ENCODE measurements around the gene ENPP5. TPM values are rescaled to one million over a fixed set of nuclear protein-coding genes. Genes with fewer than 3 reads are reported as not detected.
"Not testable (repeated sequence)": the region's sequence is repeated elsewhere in the genome, so short reads cannot be mapped to it uniquely, and the experiment has no call there.

Gene ENPP5
- total RNA-seq, 1 experiment from 2014 or later = not detected

DNA sequence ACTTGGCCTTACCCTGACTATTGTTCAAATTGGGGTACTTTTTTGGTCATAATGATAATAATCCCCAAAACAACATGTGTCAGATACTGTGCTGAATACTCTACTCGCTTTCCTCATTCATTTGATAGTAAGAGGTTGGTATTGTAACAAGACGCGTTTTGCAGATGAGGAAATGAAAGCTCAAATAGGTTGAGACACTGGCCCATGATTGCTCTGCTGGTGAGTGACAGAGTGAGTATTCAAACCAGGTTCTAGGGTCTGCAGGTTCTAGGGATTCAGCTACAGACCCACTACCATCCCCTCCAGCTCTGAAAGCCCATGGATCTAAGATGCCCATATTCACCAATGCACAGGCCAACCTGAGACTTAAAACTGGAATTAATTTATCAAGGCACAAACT is 42.3 kb downstream of the ENPP5 start:
- Histone ChIP-seq H3K4me1 (ENCODE audit: control insufficient read depth, insufficient read depth, low read length) (peaks cover 3% of the 10 kb centered on the region; the same call in 1 of the 2 replicates), H3K36me3 (ENCODE audit: control insufficient read depth, insufficient read depth, low read length) (no peaks in the 10 kb centered on the region; the same call in 1 of the 2 replicates), H3K4me3 (ENCODE audit: low read depth in 2 of 2, low read length in 2 of 2) (no peak overlapping the region), H3K27me3 (ENCODE audit: control insufficient read depth, insufficient read depth, low read length) (peaks cover 3% of the 10 kb centered on the region; the same call in 1 of the 2 replicates), H3K9me3 (ENCODE audit: control insufficient read depth, insufficient read depth, low read depth, low read length) (no peaks in the 10 kb centered on the region), H3K27ac (ENCODE audit: low read length) (no peak overlapping the region)
- BruUV-seq (replicated peaks) = no TSS peak
- ChIA-PET POLR2A (no interaction called here), CTCF (no interaction called here)
- ATAC-seq (no peak), DNase-seq (ENCODE audit: low read depth, low spot score) (no peak)
- in situ Hi-C loops (cut with HindIII; ENCODE audit: low pct_unique_long_range_greater_than_20kb, low sequenced_read_pairs) (no loop called here), intact Hi-C loops (cut with micrococcal nuclease; ENCODE audit: unreplicated experiment) (no loop called here)
- no peak for TF ChIP-seq POLR2AphosphoS5 (IDR thresholded peaks at IDR 0.05; ENCODE audit: low read depth, low read length)
- no peak for TF ChIP-seq TCF7L2 (IDR thresholded peaks at IDR 0.05; ENCODE audit: low read depth, low read length)

DNA sequence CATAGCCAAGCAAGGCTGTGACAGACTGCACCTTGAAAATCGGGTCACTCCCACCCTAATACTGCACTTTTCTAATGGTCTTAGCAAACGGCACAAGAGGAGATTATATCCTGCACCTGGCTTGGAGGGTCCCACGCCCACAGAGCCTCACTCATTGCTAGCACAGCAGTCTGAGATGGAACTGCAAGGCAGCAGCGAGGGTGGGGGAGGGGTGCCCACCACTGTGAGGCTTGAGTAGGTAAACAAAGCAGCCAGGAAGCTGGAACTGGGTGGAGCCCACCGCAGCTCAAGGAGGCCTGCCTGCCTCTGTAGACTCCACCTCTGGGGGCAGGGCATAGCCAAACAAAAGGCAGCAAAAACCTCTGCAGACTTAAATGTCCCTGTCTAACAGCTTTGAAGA is 51.1 kb downstream of the ENPP5 start:
- H3K36me3 ChIP-seq (ENCODE audit: control insufficient read depth, insufficient read depth, low read length); H3K9me3 ChIP-seq (ENCODE audit: control insufficient read depth, insufficient read depth, low read depth, low read length); CTCF ChIA-PET; POLR2A ChIA-PET; H3K4me3 ChIP-seq (ENCODE audit: low read depth in 2 of 2, low read length in 2 of 2); H3K27me3 ChIP-seq (ENCODE audit: control insufficient read depth, insufficient read depth, low read length); intact Hi-C loops (cut with micrococcal nuclease; ENCODE audit: unreplicated experiment); in situ Hi-C loops (cut with HindIII; ENCODE audit: low pct_unique_long_range_greater_than_20kb, low sequenced_read_pairs); H3K4me1 ChIP-seq (ENCODE audit: control insufficient read depth, insufficient read depth, low read length); H3K27ac ChIP-seq (ENCODE audit: low read length); ATAC-seq; DNase-seq (ENCODE audit: low read depth, low spot score); BruUV-seq (replicated peaks): not testable (repeated sequence)

DNA sequence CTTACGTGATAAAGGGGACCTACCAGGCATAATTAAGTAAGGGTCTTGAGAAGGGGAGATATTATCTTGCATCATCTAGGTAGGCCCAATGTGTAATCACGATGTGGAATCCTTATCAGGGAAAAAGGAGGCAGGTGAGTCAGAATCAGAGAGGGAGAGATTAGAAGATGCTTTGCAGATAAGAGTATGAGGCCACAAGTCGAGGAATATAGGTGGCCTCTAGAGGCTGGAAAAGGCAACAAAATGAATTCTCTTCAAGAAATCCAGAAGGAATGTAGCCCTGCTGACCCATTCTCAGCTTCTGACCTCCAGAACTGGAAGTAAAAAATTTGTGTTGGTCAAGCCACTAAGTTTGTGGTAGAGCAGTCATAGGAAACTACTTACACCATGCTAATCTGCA is 51.9 kb downstream of the ENPP5 start:
- ChIA-PET POLR2A (no interaction called here), CTCF (no interaction called here)
- ATAC-seq = no peak
- BruUV-seq (replicated peaks) = no TSS peak
- no peaks in the 10 kb centered on the region for H3K36me3 ChIP-seq (ENCODE audit: control insufficient read depth, insufficient read depth, low read length)
- in situ Hi-C loops (cut with HindIII; ENCODE audit: low pct_unique_long_range_greater_than_20kb, low sequenced_read_pairs) (no loop called here), intact Hi-C loops (cut with micrococcal nuclease; ENCODE audit: unreplicated experiment) (no loop called here)
- no peak for DNase-seq (ENCODE audit: low read depth, low spot score)
- no peak overlapping the region for H3K27ac ChIP-seq (ENCODE audit: low read length)
- no peak overlapping the region for H3K4me3 ChIP-seq (ENCODE audit: low read depth in 2 of 2, low read length in 2 of 2)
- no peaks in the 10 kb centered on the region for H3K4me1 ChIP-seq (ENCODE audit: control insufficient read depth, insufficient read depth, low read length)
- TF ChIP-seq, protein P1, sequence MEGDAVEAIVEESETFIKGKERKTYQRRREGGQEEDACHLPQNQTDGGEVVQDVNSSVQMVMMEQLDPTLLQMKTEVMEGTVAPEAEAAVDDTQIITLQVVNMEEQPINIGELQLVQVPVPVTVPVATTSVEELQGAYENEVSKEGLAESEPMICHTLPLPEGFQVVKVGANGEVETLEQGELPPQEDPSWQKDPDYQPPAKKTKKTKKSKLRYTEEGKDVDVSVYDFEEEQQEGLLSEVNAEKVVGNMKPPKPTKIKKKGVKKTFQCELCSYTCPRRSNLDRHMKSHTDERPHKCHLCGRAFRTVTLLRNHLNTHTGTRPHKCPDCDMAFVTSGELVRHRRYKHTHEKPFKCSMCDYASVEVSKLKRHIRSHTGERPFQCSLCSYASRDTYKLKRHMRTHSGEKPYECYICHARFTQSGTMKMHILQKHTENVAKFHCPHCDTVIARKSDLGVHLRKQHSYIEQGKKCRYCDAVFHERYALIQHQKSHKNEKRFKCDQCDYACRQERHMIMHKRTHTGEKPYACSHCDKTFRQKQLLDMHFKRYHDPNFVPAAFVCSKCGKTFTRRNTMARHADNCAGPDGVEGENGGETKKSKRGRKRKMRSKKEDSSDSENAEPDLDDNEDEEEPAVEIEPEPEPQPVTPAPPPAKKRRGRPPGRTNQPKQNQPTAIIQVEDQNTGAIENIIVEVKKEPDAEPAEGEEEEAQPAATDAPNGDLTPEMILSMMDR (IDR thresholded peaks at IDR 0.05) = no peak
- TF ChIP-seq TCF7L2 (IDR thresholded peaks at IDR 0.05; ENCODE audit: low read depth, low read length) = no peak
- TF ChIP-seq SIN3A (IDR thresholded peaks at IDR 0.05; ENCODE audit: borderline replicate concordance, insufficient read depth, low read depth, low read length) = no peak
- no peak for TF ChIP-seq POLR2AphosphoS5 (IDR thresholded peaks at IDR 0.05; ENCODE audit: low read depth, low read length)
- TF ChIP-seq, protein P2, sequence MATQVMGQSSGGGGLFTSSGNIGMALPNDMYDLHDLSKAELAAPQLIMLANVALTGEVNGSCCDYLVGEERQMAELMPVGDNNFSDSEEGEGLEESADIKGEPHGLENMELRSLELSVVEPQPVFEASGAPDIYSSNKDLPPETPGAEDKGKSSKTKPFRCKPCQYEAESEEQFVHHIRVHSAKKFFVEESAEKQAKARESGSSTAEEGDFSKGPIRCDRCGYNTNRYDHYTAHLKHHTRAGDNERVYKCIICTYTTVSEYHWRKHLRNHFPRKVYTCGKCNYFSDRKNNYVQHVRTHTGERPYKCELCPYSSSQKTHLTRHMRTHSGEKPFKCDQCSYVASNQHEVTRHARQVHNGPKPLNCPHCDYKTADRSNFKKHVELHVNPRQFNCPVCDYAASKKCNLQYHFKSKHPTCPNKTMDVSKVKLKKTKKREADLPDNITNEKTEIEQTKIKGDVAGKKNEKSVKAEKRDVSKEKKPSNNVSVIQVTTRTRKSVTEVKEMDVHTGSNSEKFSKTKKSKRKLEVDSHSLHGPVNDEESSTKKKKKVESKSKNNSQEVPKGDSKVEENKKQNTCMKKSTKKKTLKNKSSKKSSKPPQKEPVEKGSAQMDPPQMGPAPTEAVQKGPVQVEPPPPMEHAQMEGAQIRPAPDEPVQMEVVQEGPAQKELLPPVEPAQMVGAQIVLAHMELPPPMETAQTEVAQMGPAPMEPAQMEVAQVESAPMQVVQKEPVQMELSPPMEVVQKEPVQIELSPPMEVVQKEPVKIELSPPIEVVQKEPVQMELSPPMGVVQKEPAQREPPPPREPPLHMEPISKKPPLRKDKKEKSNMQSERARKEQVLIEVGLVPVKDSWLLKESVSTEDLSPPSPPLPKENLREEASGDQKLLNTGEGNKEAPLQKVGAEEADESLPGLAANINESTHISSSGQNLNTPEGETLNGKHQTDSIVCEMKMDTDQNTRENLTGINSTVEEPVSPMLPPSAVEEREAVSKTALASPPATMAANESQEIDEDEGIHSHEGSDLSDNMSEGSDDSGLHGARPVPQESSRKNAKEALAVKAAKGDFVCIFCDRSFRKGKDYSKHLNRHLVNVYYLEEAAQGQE (IDR thresholded peaks at IDR 0.05; ENCODE audit: insufficient read depth in 1 of 2, low read depth in 2 of 2, low read length in 1 of 2) = no peak
- H3K9me3 ChIP-seq (ENCODE audit: control insufficient read depth, insufficient read depth, low read depth, low read length) = no peaks in the 10 kb centered on the region
- no peaks in the 10 kb centered on the region for H3K27me3 ChIP-seq (ENCODE audit: control insufficient read depth, insufficient read depth, low read length)
